H9 (cell line): ENCODE data around the gene TMCO2. TPM values are rescaled to one million over a fixed set of nuclear protein-coding genes. Genes with fewer than 3 reads are reported as not detected.

ENCODE experiments used
- DNase-seq: peaks from one replicate; pipeline ENCODE4 v3.0.0-alpha.2; 2017
- H2AFZ ChIP-seq: one replicate; pipeline ENCODE4 v1.6.1; 2013; ENCODE audit warnings: mild to moderate bottlenecking, low read length, control low read depth, moderate library complexity
- H2AK5ac ChIP-seq: 2 replicates; pipeline ENCODE4 v1.6.1; 2013; ENCODE audit warnings: low read length, control low read depth, mixed read lengths; ENCODE audit not compliant: insufficient read length
- H2BK120ac ChIP-seq: one replicate; pipeline ENCODE4 v1.6.1; 2013; ENCODE audit warnings: low read depth, mild to moderate bottlenecking, low read length, control low read depth, inconsistent platforms; ENCODE audit not compliant: poor library complexity, severe bottlenecking
- H2BK12ac ChIP-seq: 2 replicates; pipeline ENCODE4 v1.6.1; 2013; ENCODE audit warnings: low read length, control low read depth, mixed read lengths, low read depth; ENCODE audit not compliant: insufficient read length
- H2BK15ac ChIP-seq: 2 replicates; pipeline ENCODE4 v1.6.1; 2013; ENCODE audit warnings: low read depth, low read length, control low read depth
- H2BK20ac ChIP-seq: one replicate; pipeline ENCODE4 v1.6.1; 2013; ENCODE audit warnings: low read depth, mild to moderate bottlenecking, low read length, control low read depth, inconsistent platforms; ENCODE audit not compliant: poor library complexity, severe bottlenecking
- H2BK5ac ChIP-seq: 2 replicates; pipeline ENCODE4 v1.6.1; 2013; ENCODE audit warnings: low read length, control low read depth, mixed read lengths; ENCODE audit not compliant: insufficient read length
- H3K14ac ChIP-seq: 2 replicates; pipeline ENCODE4 v1.6.1; 2013; ENCODE audit warnings: low read length, control low read depth; ENCODE audit not compliant: insufficient read depth
- H3K18ac ChIP-seq: 2 replicates; pipeline ENCODE4 v1.6.1; 2013; ENCODE audit warnings: low read depth, mild to moderate bottlenecking, mixed read lengths, low read length, control low read depth; ENCODE audit not compliant: insufficient read length
- H3K23ac ChIP-seq: 2 replicates; pipeline ENCODE4 v1.6.1; 2013; ENCODE audit warnings: low read length, control low read depth, mixed read lengths, low read depth; ENCODE audit not compliant: insufficient read length
- H3K23me2 ChIP-seq: 2 replicates; pipeline ENCODE4 v1.6.1; 2013; ENCODE audit warnings: low read depth, mild to moderate bottlenecking, mixed read lengths, low read length, control low read depth; ENCODE audit not compliant: insufficient read length, poor library complexity, severe bottlenecking
- H3K27ac ChIP-seq: 2 replicates; pipeline ENCODE4 v1.5.1; 2013; ENCODE audit warnings: low read length, control low read depth, mixed read lengths, low read depth; ENCODE audit not compliant: insufficient read length
- H3K27me3 ChIP-seq: 2 replicates; pipeline ENCODE4 v1.6.1; 2013; ENCODE audit warnings: low read length, control low read depth, inconsistent platforms; ENCODE audit not compliant: insufficient read depth
- H3K4ac ChIP-seq: 2 replicates; pipeline ENCODE4 v1.6.1; 2013; ENCODE audit warnings: low read depth, mild to moderate bottlenecking, control low read depth, inconsistent platforms, low read length, moderate library complexity
- H3K4me1 ChIP-seq: 2 replicates; pipeline ENCODE4 v1.6.1; 2013; ENCODE audit warnings: low read length, control low read depth, inconsistent platforms; ENCODE audit not compliant: insufficient read depth
- H3K4me2 ChIP-seq: 2 replicates; pipeline ENCODE4 v1.6.1; 2013; ENCODE audit warnings: low read length, control low read depth, mixed read lengths; ENCODE audit not compliant: insufficient read length, insufficient read depth
- H3K56ac ChIP-seq: 2 replicates; pipeline ENCODE4 v1.6.1; 2013; ENCODE audit warnings: low read depth, mild to moderate bottlenecking, mixed read lengths, low read length, control low read depth; ENCODE audit not compliant: insufficient read length
- H3K79me1 ChIP-seq: 2 replicates; pipeline ENCODE4 v1.6.1; 2013; ENCODE audit warnings: low read depth, mild to moderate bottlenecking, moderate library complexity, low read length, control low read depth, inconsistent platforms; ENCODE audit not compliant: insufficient read depth, poor library complexity, severe bottlenecking
- H3K79me2 ChIP-seq: 2 replicates; pipeline ENCODE4 v1.6.1; 2013; ENCODE audit warnings: low read length, control low read depth, inconsistent platforms; ENCODE audit not compliant: insufficient read depth
- H3K9ac ChIP-seq: 2 replicates; pipeline ENCODE4 v1.6.1; 2013; ENCODE audit warnings: low read length, control low read depth, mixed read lengths; ENCODE audit not compliant: insufficient read length; ENCODE audit errors: extremely low read depth
- H3K9me3 ChIP-seq: one replicate; pipeline ENCODE4 v1.6.1; 2013; ENCODE audit warnings: low read depth, low read length, inconsistent platforms; ENCODE audit not compliant: control insufficient read depth
- H3T11ph ChIP-seq: one replicate; pipeline ENCODE4 v1.6.1; 2013; ENCODE audit warnings: mild to moderate bottlenecking, low read length, control low read depth, inconsistent platforms
- H4K20me1 ChIP-seq: one replicate; pipeline ENCODE4 v1.6.1; 2013; ENCODE audit not compliant: control insufficient read depth, insufficient read length, insufficient read depth
- H4K5ac ChIP-seq: 2 replicates; pipeline ENCODE4 v1.6.1; 2013; ENCODE audit warnings: low read depth, mild to moderate bottlenecking, mixed read lengths, low read length, control low read depth; ENCODE audit not compliant: insufficient read length
- H4K8ac ChIP-seq: replicated peaks from 2 replicates; pipeline ENCODE4 v1.6.1; 2013; ENCODE audit warnings: low read length, control low read depth, mixed read lengths, low read depth; ENCODE audit not compliant: insufficient read length
- H4K91ac ChIP-seq: 2 replicates; pipeline ENCODE4 v1.6.1; 2013; ENCODE audit warnings: low read depth, mild to moderate bottlenecking, moderate library complexity, mixed read lengths, low read length, control low read depth; ENCODE audit not compliant: insufficient read length
- H3K27ac Mint-ChIP-seq, 3 experiments: 2 replicates in 2 of 3; 3 replicates in 1 of 3; pipeline ENCODE4 v1.8.0; 2020 to 2021; ENCODE audit warnings: mixed read lengths in 3 of 3, mild to moderate bottlenecking in 1 of 3, moderate library complexity in 1 of 3
- H3K27me3 Mint-ChIP-seq: 2 replicates; pipeline ENCODE4 v1.8.0; 2021; ENCODE audit warnings: low read depth, mild to moderate bottlenecking, moderate library complexity, mixed read lengths
- H3K36me3 Mint-ChIP-seq, 3 experiments: 2 replicates in 2 of 3; 3 replicates in 1 of 3; pipeline ENCODE4 v1.8.0; 2020 to 2021; ENCODE audit warnings: low read depth in 3 of 3, mixed read lengths in 3 of 3; ENCODE audit not compliant: insufficient read depth in 1 of 3
- H3K4me1 Mint-ChIP-seq, 2 experiments: 2 replicates each; pipeline ENCODE4 v1.8.0; 2020; ENCODE audit warnings: mixed read lengths in 2 of 2
- H3K4me3 Mint-ChIP-seq, 2 experiments: 2 replicates in 1 of 2; 3 replicates in 1 of 2; pipeline ENCODE4 v1.8.0; 2020 to 2021; ENCODE audit warnings: mild to moderate bottlenecking in 2 of 2, mixed read lengths in 2 of 2, moderate library complexity in 1 of 2
- H3K9me3 Mint-ChIP-seq, 2 experiments: 2 replicates in 1 of 2; 3 replicates in 1 of 2; pipeline ENCODE4 v1.8.0; 2020; ENCODE audit warnings: mild to moderate bottlenecking in 2 of 2, mixed read lengths in 2 of 2, moderate library complexity in 1 of 2
- CTCF ChIP-seq: fragments of 200-600 bp; sonication (generic); conservative IDR thresholded peaks from 3 replicates; pipeline ENCODE4 v1.8.0; 2021; ENCODE audit warnings: antibody characterized with exemption, mild to moderate bottlenecking
- WGBS: extraction: QIAGEN DNeasy Blood & Tissue Kit; methylation state at CpG from one replicate; pipeline ENCODE4 v1.1.7; 2013; ENCODE audit warnings: missing lambda C conversion rate, low lambda C conversion rate, mixed read lengths; ENCODE audit not compliant: insufficient read length; ENCODE audit errors: extremely low coverage; 5-methylcytosine and 5-hydroxymethylcytosine counted together
- total RNA-seq: library from RNA; stranded (reverse); gene quantifications from 2 replicates; pipeline ENCODE4 v1.2.1, GENCODE V29; 2021

TMCO2 gene
- total RNA-seq, 1 experiment from 2014 or later: not detected

- Histone ChIP-seq H3K79me1 (no peaks in the 10 kb centered on the region), H3K9me3 (no peaks in the 10 kb centered on the region), H3T11ph (no peak overlapping the region), H3K9ac (no peak overlapping the region), H4K8ac (no peak overlapping the region), H3K23me2 (no peaks in the 10 kb centered on the region), H3K18ac (no peak overlapping the region), H3K79me2 (no peaks in the 10 kb centered on the region), H3K4me1 (no peaks in the 10 kb centered on the region), H3K27me3 (no peaks in the 10 kb centered on the region), H2BK15ac (no peak overlapping the region), H3K56ac (no peak overlapping the region), H2BK12ac (no peak overlapping the region), H3K14ac (no peak overlapping the region), H2AK5ac (no peak overlapping the region), H3K27ac (no peak overlapping the region), H4K91ac (no peak overlapping the region), H2BK5ac (no peak overlapping the region), H4K5ac (no peak overlapping the region), H3K23ac (no peak overlapping the region), H2AFZ (no peak overlapping the region), H2BK20ac (no peak overlapping the region), H4K20me1 (no peaks in the 10 kb centered on the region), H3K4me2 (no peak overlapping the region), H3K4ac (no peak overlapping the region), H2BK120ac (no peak overlapping the region)
- no peaks in the 10 kb centered on the region for H3K27me3 Mint-ChIP-seq
- no peaks in the 10 kb centered on the region; a peak in 1 of 5 replicates for H3K9me3 Mint-ChIP-seq
- no peak overlapping the region for H3K4me3 Mint-ChIP-seq
- no peaks in the 10 kb centered on the region for H3K4me1 Mint-ChIP-seq
- no CpG with 5 or more reads among the region's 2 CpGs for WGBS
- no peak for DNase-seq
- TF ChIP-seq CTCF: no peak
- peaks cover 6 to 46% (median 20%) of the 10 kb centered on the region in 3 experiments; a peak in 6 of 7 replicates for H3K36me3 Mint-ChIP-seq
- no peak overlapping the region for H3K27ac Mint-ChIP-seq
Measured at GRCh38 chr1:40281853-40282252, 34.1 kb downstream of the TMCO2 start.
